OCI-LY7 (cell line): ENCODE data around the gene ASB10. TPM values are rescaled to one million over a fixed set of nuclear protein-coding genes. Genes with fewer than 3 reads are reported as not detected.

ENCODE experiments used
- BruUV-seq: library from RNA; stranded (reverse); fragments of 400-500 nt; replicated peaks from 2 replicates; lab custom pipeline; 2021; lab: Mats Ljungman, UMichigan
- CTCF ChIA-PET: fragments of 300-600 bp; sonication (Branson Sonifier 250); formaldehyde crosslinking; loops from one replicate; lab custom pipeline; 2022; ENCODE audit warnings: antibody characterized with exemption; ENCODE audit not compliant: unreplicated experiment; lab: Charles Lee
- POLR2A ChIA-PET: fragments of 300-600 bp; sonication (Branson Sonifier 250); formaldehyde crosslinking; loops from one replicate; lab custom pipeline; 2022; ENCODE audit warnings: antibody characterized with exemption; lab: Charles Lee
- DNase-seq: peaks from one replicate; pipeline ENCODE4 v3.0.0-alpha.2; 2015; ENCODE audit warnings: low spot score
- H2AFZ ChIP-seq: fragments of 200-600 bp; sonication (generic), shearing (Covaris generic); 2 replicates; pipeline ENCODE4 v1.6.1; 2014; ENCODE audit warnings: mild to moderate bottlenecking, antibody characterized with exemption, low read length, moderate library complexity
- H3K27ac ChIP-seq: fragments of 200-600 bp; sonication (generic); 2 replicates; pipeline ENCODE4 v1.5.1; 2014; ENCODE audit warnings: mixed run types, low read depth, mild to moderate bottlenecking, moderate library complexity, low read length, inconsistent platforms; ENCODE audit not compliant: poor library complexity, severe bottlenecking
- H3K36me3 ChIP-seq: fragments of 200-600 bp; sonication (generic); 2 replicates; pipeline ENCODE4 v1.6.1; 2014; ENCODE audit warnings: mild to moderate bottlenecking, antibody characterized with exemption, low read length, moderate library complexity, mixed read lengths; ENCODE audit not compliant: insufficient read depth
- H3K4me1 ChIP-seq: fragments of 200-600 bp; sonication (generic); 2 replicates; pipeline ENCODE4 v1.5.1; 2014; ENCODE audit warnings: mild to moderate bottlenecking, low read length; ENCODE audit not compliant: insufficient read depth, poor library complexity, severe bottlenecking
- H3K4me2 ChIP-seq: fragments of 200-600 bp; sonication (generic); 2 replicates; pipeline ENCODE4 v1.6.1; 2014; ENCODE audit warnings: mild to moderate bottlenecking, low read length
- H3K4me3 ChIP-seq: fragments of 200-600 bp; sonication (generic); 2 replicates; pipeline ENCODE4 v1.5.1; 2014; ENCODE audit warnings: mild to moderate bottlenecking, low read depth, low read length; ENCODE audit not compliant: poor library complexity, severe bottlenecking
- H3K79me2 ChIP-seq: fragments of 200-600 bp; sonication (generic); 2 replicates; pipeline ENCODE4 v1.6.1; 2016; ENCODE audit warnings: low read depth, mild to moderate bottlenecking, low read length, moderate library complexity, mixed read lengths; ENCODE audit not compliant: insufficient read depth
- H3K9me2 ChIP-seq: fragments of 200-600 bp; sonication (generic); 2 replicates; pipeline ENCODE4 v1.6.1; 2016; ENCODE audit warnings: mild to moderate bottlenecking, low read length, mixed read lengths; ENCODE audit not compliant: insufficient read depth
- H3K9me3 ChIP-seq: fragments of 200-600 bp; sonication (generic); 2 replicates; pipeline ENCODE4 v1.6.1; 2014; ENCODE audit warnings: mild to moderate bottlenecking, mixed run types, low read length, mixed read lengths
- H4K20me1 ChIP-seq: fragments of 200-600 bp; sonication (generic); 2 replicates; pipeline ENCODE4 v1.6.1; 2014; ENCODE audit warnings: mild to moderate bottlenecking, antibody characterized with exemption, low read length, moderate library complexity, mixed read lengths; ENCODE audit not compliant: insufficient read depth
- CTCF ChIP-seq: fragments of 200-600 bp; sonication (generic); conservative IDR thresholded peaks from 2 replicates; pipeline ENCODE4 v1.5.1; 2014; ENCODE audit warnings: mild to moderate bottlenecking, antibody characterized with exemption, low read length, moderate library complexity, mixed read lengths
- EZH2phosphoT487 ChIP-seq: fragments of 200-600 bp; sonication (generic); IDR thresholded peaks from 2 replicates; pipeline ENCODE4 v1.6.1; 2018; ENCODE audit warnings: low read depth, borderline replicate concordance, mild to moderate bottlenecking, mixed run types, antibody characterized with exemption, low read length, moderate library complexity, mixed read lengths
- intact Hi-C: fragments of 100-400 bp; cut with micrococcal nuclease; formaldehyde crosslinking; loops from one replicate; pipeline ENCODE4 v1.10.0; 2022; ENCODE audit not compliant: unreplicated experiment
- total RNA-seq, 2 experiments: library from RNA; depleted of rRNA in 1 of 2; stranded (reverse); fragments of >200 nt in 1 of 2; shearing (Covaris generic) in 1 of 2; gene quantifications; 2 replicates each; pipeline ENCODE4 v1.2.3, GENCODE V29; 2014 to 2022

ASB10 gene
- total RNA-seq, 2 experiments from 2014 or later, result not detected

GRCh38 chr7:151175047-151175792, 11.8 kb downstream of the ASB10 start:
- DNase-seq, result no peak
- H3K4me2 ChIP-seq, result no peak overlapping the region
- no peak overlapping the region for H3K4me3 ChIP-seq
- no peaks in the 10 kb centered on the region for H3K9me2 ChIP-seq
- H3K36me3 ChIP-seq, result no peaks in the 10 kb centered on the region
- ChIA-PET CTCF (no interaction called here), POLR2A (no interaction called here)
- H3K4me1 ChIP-seq, result no peaks in the 10 kb centered on the region
- H3K27ac ChIP-seq, result no peak overlapping the region
- intact Hi-C loops, result no loop called here
- no peak overlapping the region for H2AFZ ChIP-seq
- TF ChIP-seq CTCF (no peak), EZH2phosphoT487 (no peak)
- H3K9me3 ChIP-seq, result no peaks in the 10 kb centered on the region
- H4K20me1 ChIP-seq, result no peaks in the 10 kb centered on the region
- no TSS peak for BruUV-seq
- no peaks in the 10 kb centered on the region for H3K79me2 ChIP-seq

- Histone ChIP-seq H3K4me1 (no peaks in the 10 kb centered on the region), H2AFZ (no peak overlapping the region), H4K20me1 (no peaks in the 10 kb centered on the region), H3K4me2 (no peak overlapping the region), H3K9me3 (no peaks in the 10 kb centered on the region), H3K79me2 (no peaks in the 10 kb centered on the region), H3K36me3 (no peaks in the 10 kb centered on the region), H3K4me3 (no peak overlapping the region), H3K27ac (no peak overlapping the region), H3K9me2 (no peaks in the 10 kb centered on the region)
- no peak for TF ChIP-seq CTCF
- no peak for TF ChIP-seq EZH2phosphoT487
- intact Hi-C loops, result no loop called here
- ChIA-PET POLR2A (no interaction called here), CTCF (no interaction called here)
- DNase-seq, result no peak
- BruUV-seq, result no TSS peak
Observed at GRCh38 chr7:151174246-151175046, 12.6 kb downstream of the ASB10 start.
